GM12872 (cell line): ENCODE measurements around the gene SMAD7.

ENCODE experiments used
- CTCF ChIP-seq: IDR thresholded peaks from 3 replicates; pipeline ENCODE4 v1.5.1; 2011; ENCODE audit warnings: low read depth, mild to moderate bottlenecking, low read length, moderate library complexity; ENCODE audit not compliant: insufficient read depth

The SMAD7 gene

GRCh38 chr18:48885924-48886400 is 64.8 kb downstream of the SMAD7 start:
- no peak for TF ChIP-seq CTCF

GRCh38 chr18:48885266-48885923 is 65.4 kb downstream of the SMAD7 start:
- TF ChIP-seq CTCF = no peak

- TF ChIP-seq CTCF = no peak
Observed at GRCh38 chr18:48884771-48885170, 66.0 kb downstream of the SMAD7 start.

- no peak for TF ChIP-seq CTCF
Observed at GRCh38 chr18:48884306-48884705, 66.5 kb downstream of the SMAD7 start.

- TF ChIP-seq CTCF = no peak
Observed at GRCh38 chr18:48882379-48882778, 68.4 kb downstream of the SMAD7 start.

- TF ChIP-seq CTCF = no peak
Observed at GRCh38 chr18:48880931-48881330, 69.8 kb downstream of the SMAD7 start.

- TF ChIP-seq CTCF = no peak
Observed at GRCh38 chr18:48879008-48879431, 71.7 kb downstream of the SMAD7 start.

GRCh38 chr18:48878471-48878870 is 72.3 kb downstream of the SMAD7 start:
- TF ChIP-seq CTCF = no peak
